GM19467 (cell line): ENCODE results near the gene KRTAP10-4.

Experiments used
- ATAC-seq: cut with Tn5 transposase; IDR thresholded peaks from one replicate; pipeline ENCODE4 v1.9.1; 2021; ENCODE audit warnings: mild to moderate bottlenecking, moderate library complexity; ENCODE audit not compliant: unreplicated experiment

The KRTAP10-4 gene

GRCh38 chr21:44615466-44615865, 41.9 kb downstream of the KRTAP10-4 start:
- ATAC-seq, result no peak

GRCh38 chr21:44615911-44616590, 42.5 kb downstream of the KRTAP10-4 start:
- ATAC-seq, result no peak

- no peak for ATAC-seq
Observed at GRCh38 chr21:44616591-44616926, 43.0 kb downstream of the KRTAP10-4 start.

- ATAC-seq, result no peak
Observed at GRCh38 chr21:44617071-44617501, 43.6 kb downstream of the KRTAP10-4 start.

GRCh38 chr21:44618504-44618903, 45.0 kb downstream of the KRTAP10-4 start:
- no peak for ATAC-seq

GRCh38 chr21:44618909-44619308, 45.4 kb downstream of the KRTAP10-4 start:
- no peak for ATAC-seq

- no peak for ATAC-seq
Observed at GRCh38 chr21:44619886-44620285, 46.4 kb downstream of the KRTAP10-4 start.

GRCh38 chr21:44623575-44623974, 50.0 kb downstream of the KRTAP10-4 start:
- ATAC-seq, result no peak
